ENCODE results near the gene SLIT1.

DNA sequence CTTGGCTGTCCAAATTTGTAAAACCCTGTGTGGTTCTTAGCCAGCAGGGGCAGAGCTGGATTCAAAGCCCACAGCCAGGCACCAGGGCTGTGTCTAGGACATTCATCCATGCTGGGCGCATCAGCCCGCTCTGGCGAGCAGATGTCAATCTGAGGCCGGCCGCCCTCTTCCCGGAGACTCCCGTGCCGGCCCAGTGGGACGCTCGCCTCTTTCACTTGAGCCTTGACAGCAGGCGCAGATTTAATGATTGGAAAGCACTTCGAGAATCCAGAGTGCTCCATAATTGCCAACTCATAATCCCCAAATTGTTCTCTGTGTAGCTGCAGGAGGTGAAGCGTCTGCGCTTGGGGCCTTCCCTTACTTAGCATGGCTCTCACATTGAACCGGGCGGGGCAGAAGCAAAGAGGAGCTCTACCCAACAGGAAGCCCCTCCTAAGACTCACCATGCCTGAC, 36.7 kb downstream of the SLIT1 start:
- TF ChIP-seq EZH2 (IDR thresholded peaks at IDR 0.05) (no peak), POLR2AphosphoS5 (IDR thresholded peaks at IDR 0.05; ENCODE audit: borderline replicate concordance, low read depth, low read length) (no peak), FOXP2 (optimal IDR thresholded peaks at IDR 0.05; ENCODE audit: control extremely low read depth, extremely low read length, insufficient read depth) (no peak)

All from SK-N-MC (cell line).